ENCODE results near the gene CUL1. TPM values are rescaled to one million over a fixed set of nuclear protein-coding genes. Genes with fewer than 3 reads are reported as not detected.

CUL1 gene
- total RNA-seq, 4 donors from 2014 or later = 80.6 to 83.7 (median 82.8) TPM

DNA sequence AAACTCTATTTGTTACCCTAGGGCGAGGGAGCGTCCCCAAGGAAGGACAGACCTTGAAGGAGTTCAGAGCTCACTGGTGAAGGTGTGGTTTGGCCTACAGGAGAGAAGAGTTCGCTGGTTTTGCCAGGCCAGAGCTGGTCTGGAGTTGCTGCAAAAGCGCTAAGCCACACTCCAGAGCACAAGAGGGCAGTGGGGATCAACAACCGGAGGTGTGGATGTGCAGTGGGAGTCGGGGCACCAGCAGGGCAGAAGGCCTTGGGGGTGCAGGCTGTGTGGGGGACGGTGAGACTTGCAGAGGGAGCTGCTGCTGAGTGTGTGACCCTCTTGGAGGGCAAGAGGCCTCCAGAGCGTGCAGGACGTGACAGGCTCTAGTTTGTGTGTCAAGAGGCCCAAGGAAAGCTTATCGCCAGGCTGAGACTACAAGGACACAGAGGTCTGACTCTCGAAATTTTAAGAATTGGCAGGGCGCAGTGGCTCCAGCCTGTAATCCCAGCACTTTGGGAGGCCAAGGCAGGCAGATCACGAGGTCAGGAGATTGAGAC lies 14.3 kb upstream of the CUL1 start:
- no peaks in the 10 kb centered on the region for H3K9me3 ChIP-seq
- H3K4me3 ChIP-seq = no peak overlapping the region
- TF ChIP-seq POLR2A (IDR thresholded peaks at IDR 0.05) (no peak), CTCF (IDR thresholded peaks at IDR 0.05) (no peak), EP300 (IDR thresholded peaks at IDR 0.05) (no peak), POLR2AphosphoS5 (IDR thresholded peaks at IDR 0.05) (no peak)
- 83 to 91% methylated on average over 6 to 7 of the region's 13 CpGs for WGBS, 2 donors (ENCODE audit: low coverage in 1 of 2)
- no peaks in the 10 kb centered on the region for H3K36me3 ChIP-seq
- no peak for ATAC-seq
- no peak overlapping the region for H3K27ac ChIP-seq
- no peaks in the 10 kb centered on the region for H3K4me1 ChIP-seq
- H3K27me3 ChIP-seq = no peaks in the 10 kb centered on the region

- Histone ChIP-seq H3K27ac (no peak overlapping the region), H3K36me3 (no peaks in the 10 kb centered on the region), H3K9me3 (no peaks in the 10 kb centered on the region), H3K27me3 (no peaks in the 10 kb centered on the region), H3K4me1 (no peaks in the 10 kb centered on the region), H3K4me3 (no peak overlapping the region)
- WGBS, 2 donors (ENCODE audit: low coverage in 1 of 2) = 79 to 81% methylated on average over 3 to 5 of the region's 6 CpGs
- TF ChIP-seq POLR2A (IDR thresholded peaks at IDR 0.05) (no peak), POLR2AphosphoS5 (IDR thresholded peaks at IDR 0.05) (no peak), CTCF (IDR thresholded peaks at IDR 0.05) (no peak)
- ATAC-seq = no peak
Observed at GRCh38 chr7:148686312-148686937, 12.3 kb upstream of the CUL1 start.

- H3K36me3 ChIP-seq = no peaks in the 10 kb centered on the region
- H3K27me3 ChIP-seq = no peaks in the 10 kb centered on the region
- no peak overlapping the region for H3K27ac ChIP-seq
- no peak for ATAC-seq
- 81 to 82% methylated on average over 2 of the region's 2 CpGs for WGBS, 2 donors (ENCODE audit: low coverage in 1 of 2)
- TF ChIP-seq POLR2A (IDR thresholded peaks at IDR 0.05) (no peak), CTCF (IDR thresholded peaks at IDR 0.05) (no peak), POLR2AphosphoS5 (IDR thresholded peaks at IDR 0.05) (no peak), EP300 (IDR thresholded peaks at IDR 0.05) (no peak)
- no peaks in the 10 kb centered on the region for H3K9me3 ChIP-seq
- no peak overlapping the region for H3K4me3 ChIP-seq
- no peaks in the 10 kb centered on the region for H3K4me1 ChIP-seq
Observed at GRCh38 chr7:148687555-148687954, 11.1 kb upstream of the CUL1 start.

DNA sequence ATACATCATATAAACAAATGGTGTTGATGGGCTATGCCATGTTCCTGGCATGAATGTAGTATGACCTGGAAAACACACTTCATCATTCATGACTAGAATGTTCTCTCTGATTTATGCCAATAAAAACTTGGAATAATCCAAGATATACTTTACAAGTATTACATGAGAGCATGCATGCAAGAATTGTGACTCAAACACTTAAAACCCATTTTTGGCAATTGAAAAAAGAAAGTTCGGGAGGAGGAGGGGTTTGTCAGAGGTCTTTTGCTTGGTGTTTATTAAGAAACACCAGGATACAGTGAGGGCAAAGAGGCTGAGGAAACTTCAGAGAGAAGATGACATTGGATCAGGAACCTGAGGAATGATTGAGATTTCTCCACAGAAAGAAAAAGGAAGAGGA lies 10.2 kb upstream of the CUL1 start:
- H3K9me3 ChIP-seq = no peaks in the 10 kb centered on the region
- no peak overlapping the region for H3K4me3 ChIP-seq
- H3K27me3 ChIP-seq = no peaks in the 10 kb centered on the region
- H3K27ac ChIP-seq = no peak overlapping the region
- no peak for ATAC-seq
- no peaks in the 10 kb centered on the region for H3K4me1 ChIP-seq
- 56 to 88% methylated on average over 1 of the region's 1 CpG for WGBS, 2 donors (ENCODE audit: low coverage in 1 of 2)
- no peaks in the 10 kb centered on the region for H3K36me3 ChIP-seq
- TF ChIP-seq EP300 (IDR thresholded peaks at IDR 0.05) (no peak), CTCF (IDR thresholded peaks at IDR 0.05) (no peak), POLR2AphosphoS5 (IDR thresholded peaks at IDR 0.05) (no peak), POLR2A (IDR thresholded peaks at IDR 0.05) (no peak)

- Histone ChIP-seq H3K36me3 (no peaks in the 10 kb centered on the region), H3K4me3 (no peak overlapping the region), H3K27me3 (no peaks in the 10 kb centered on the region), H3K4me1 (peaks cover 0 to 14% (median 0%) of the 10 kb centered on the region in 3 donors), H3K9me3 (no peaks in the 10 kb centered on the region), H3K27ac (no peak overlapping the region)
- WGBS, 2 donors (ENCODE audit: low coverage in 1 of 2) = 92 to 100% methylated on average over 4 to 5 of the region's 7 CpGs
- no peak for TF ChIP-seq CTCF (IDR thresholded peaks at IDR 0.05)
- no peak for TF ChIP-seq POLR2AphosphoS5 (IDR thresholded peaks at IDR 0.05)
- TF ChIP-seq EP300 (IDR thresholded peaks at IDR 0.05) = no peak
- no peak for TF ChIP-seq POLR2A (IDR thresholded peaks at IDR 0.05)
- ATAC-seq = no peak
Observed at GRCh38 chr7:148693651-148694050, 5.1 kb upstream of the CUL1 start.

Data from gastroesophageal sphincter (tissue), 4 donors.